Astrocyte of the cerebellum (primary cell): ENCODE measurements around the gene PDE7B.

Experiments used
- DNase-seq: peaks from one replicate; pipeline ENCODE4 v3.0.0-alpha.2; 2011; ENCODE audit warnings: low read depth
- H3K4me3 ChIP-seq: 2 replicates; pipeline ENCODE4 v1.5.1; 2011; ENCODE audit warnings: mild to moderate bottlenecking, low read depth, low read length, moderate library complexity
- in situ Hi-C: cut with HindIII; loops from 2 replicates; pipeline ENCODE4 v1.10.0; 2017; ENCODE audit warnings: low sequenced_read_pairs
- TF ChIP-seq, protein P1 (sequence below): IDR thresholded peaks from 2 replicates; pipeline ENCODE4 v1.5.1; 2012; ENCODE audit warnings: low read length, low read depth, moderate library complexity, mild to moderate bottlenecking; ENCODE audit errors: missing control alignments

PDE7B gene

DNA sequence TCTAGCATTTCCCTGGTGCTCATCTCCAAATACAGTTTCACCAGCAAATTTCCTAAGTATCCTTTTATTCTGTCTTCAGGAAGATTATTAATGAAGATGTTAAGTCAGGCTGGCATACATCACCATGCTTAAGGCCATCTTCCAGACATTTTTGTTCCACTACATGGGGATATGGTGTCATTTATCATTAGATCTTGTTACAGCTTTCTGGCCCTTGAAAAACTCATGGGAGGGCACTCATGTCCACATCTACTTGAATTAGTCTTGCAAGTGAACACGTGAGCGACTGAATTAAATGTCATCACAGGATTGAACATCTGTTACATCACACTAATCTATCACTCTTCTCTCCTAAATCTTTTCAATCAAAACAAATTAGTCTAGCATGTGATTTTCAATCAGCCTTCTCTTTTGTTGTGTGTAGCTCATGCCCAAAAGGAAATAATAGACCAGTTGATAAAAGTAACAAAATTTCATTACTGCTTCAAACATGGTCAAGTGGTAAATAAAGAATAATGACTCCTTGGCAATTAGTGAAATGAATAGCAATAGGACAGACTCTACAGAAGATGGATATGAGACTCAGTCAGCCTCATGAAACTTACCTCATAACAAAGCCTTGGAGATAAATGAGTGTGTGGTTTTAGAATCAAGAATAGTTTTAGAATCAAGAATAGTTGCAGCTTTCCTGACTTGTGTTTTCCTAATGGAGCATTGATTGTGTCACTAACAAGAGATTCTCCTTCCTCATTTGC, 318.1 kb downstream of the PDE7B start:
- no peak for DNase-seq
- no peak overlapping the region for H3K4me3 ChIP-seq
- in situ Hi-C loops, result no loop called here
- TF ChIP-seq, protein P1, sequence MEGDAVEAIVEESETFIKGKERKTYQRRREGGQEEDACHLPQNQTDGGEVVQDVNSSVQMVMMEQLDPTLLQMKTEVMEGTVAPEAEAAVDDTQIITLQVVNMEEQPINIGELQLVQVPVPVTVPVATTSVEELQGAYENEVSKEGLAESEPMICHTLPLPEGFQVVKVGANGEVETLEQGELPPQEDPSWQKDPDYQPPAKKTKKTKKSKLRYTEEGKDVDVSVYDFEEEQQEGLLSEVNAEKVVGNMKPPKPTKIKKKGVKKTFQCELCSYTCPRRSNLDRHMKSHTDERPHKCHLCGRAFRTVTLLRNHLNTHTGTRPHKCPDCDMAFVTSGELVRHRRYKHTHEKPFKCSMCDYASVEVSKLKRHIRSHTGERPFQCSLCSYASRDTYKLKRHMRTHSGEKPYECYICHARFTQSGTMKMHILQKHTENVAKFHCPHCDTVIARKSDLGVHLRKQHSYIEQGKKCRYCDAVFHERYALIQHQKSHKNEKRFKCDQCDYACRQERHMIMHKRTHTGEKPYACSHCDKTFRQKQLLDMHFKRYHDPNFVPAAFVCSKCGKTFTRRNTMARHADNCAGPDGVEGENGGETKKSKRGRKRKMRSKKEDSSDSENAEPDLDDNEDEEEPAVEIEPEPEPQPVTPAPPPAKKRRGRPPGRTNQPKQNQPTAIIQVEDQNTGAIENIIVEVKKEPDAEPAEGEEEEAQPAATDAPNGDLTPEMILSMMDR, result no peak

DNA sequence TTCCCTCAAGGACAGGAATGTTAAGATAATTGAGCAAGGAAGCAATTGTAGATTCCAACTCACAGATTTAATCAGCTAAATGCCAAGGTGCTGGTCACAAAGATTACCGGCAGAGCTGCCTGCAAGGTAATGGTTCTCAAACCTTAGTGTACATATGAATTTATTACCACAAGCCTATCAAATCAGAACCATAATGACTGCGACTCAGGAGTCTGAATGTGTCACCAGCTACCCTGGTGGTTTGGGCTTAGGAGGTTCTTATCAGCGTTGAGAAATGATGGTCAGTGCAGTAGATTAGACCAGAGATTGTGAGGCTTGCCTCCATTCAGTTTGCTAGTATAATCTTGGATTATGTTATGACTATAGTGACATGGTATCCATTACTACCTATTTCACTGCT, 319.7 kb downstream of the PDE7B start:
- in situ Hi-C loops, result no loop called here
- no peak overlapping the region for H3K4me3 ChIP-seq
- no peak for DNase-seq
- TF ChIP-seq, protein P1, result no peak

DNA sequence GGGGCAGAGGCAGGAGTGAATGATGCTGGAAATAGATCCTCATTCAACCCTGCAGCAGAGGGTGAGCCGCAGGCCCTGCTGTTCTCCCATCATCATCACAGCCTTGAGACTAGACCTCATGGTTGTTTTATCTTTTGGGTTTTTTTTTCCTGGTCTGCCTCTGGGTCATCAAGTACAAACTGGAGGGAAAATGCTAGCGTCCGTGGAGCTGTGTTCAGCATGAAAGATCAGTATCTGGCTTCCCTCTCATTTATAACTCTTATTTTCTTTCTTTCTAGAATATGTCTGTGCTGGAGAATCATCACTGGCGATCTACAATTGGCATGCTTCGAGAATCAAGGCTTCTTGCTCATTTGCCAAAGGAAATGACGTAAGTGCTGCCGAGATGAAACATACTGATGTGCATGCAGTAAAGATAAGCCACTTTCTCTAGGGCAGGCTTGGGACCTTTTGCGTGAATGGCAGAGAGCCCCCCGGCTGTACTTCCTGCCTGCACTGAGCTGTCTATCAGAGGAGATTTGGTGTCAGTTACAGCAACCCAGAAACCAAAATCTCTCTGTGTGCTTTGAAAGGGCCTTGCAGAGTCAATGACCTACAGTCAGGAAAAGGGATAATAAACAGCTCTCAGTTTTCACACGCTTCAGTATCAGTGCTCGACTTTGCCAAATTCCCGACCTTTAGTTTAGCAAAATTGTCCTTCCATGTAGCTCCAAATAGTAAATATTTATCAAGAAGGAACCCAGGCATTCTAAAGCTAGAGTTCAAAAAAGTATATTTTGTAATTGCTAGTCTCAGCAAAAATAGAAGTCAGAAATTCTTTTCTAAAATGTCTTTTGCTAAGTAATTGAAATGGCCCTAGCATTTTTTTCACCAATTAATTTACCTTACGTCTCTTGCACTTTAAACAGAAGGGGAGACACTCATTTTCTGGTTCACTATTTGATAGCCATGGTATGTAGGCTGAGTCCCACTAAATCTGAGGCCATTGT, 322.3 kb downstream of the PDE7B start:
- TF ChIP-seq, protein P1, result no peak

DNA sequence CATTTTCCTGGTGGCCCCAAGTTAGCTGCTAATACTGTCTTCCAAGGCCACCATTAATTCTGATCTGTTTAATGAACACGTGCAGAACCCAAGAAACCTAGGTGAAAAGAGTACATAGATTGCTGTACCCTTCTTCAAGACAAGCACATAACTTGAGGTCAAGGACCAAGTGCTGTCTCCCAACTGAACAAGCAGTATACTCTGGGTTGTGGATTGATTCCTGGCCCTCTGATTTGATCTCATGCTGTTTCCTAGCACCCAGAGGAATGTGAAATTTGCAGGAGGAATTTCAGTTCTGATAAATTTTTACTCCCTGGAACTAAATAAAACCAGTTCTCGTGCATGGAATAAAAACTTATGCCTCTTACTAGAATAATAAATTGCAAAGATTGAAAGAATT, 323.0 kb downstream of the PDE7B start:
- TF ChIP-seq, protein P1, result no peak
- in situ Hi-C loops, result no loop called here
- H3K4me3 ChIP-seq, result no peak overlapping the region
- no peak for DNase-seq

More for the DNA sequence above, 322.3 kb downstream of the PDE7B start:
- in situ Hi-C loops, result no loop called here
- no peak overlapping the region for H3K4me3 ChIP-seq
- DNase-seq, result no peak

DNA sequence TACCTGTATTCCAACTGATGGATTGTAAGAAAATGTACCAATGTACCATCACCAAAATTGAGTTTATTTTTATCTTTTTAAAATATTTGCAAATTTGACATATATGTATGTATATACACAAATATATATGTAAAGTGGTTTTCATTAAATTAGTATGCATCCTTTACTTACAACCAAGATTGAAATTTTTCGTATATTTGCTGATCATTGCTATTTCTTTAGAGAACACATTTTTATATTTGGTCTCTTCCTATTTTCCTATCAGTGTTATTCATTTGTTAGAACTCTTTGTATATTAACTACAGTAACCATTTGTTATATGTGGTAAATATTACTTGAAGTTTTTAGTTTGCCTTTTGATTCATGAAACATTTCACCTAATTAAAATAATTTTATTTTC, 324.4 kb downstream of the PDE7B start:
- DNase-seq, result no peak
- in situ Hi-C loops, result no loop called here
- TF ChIP-seq, protein P1, result no peak

DNA sequence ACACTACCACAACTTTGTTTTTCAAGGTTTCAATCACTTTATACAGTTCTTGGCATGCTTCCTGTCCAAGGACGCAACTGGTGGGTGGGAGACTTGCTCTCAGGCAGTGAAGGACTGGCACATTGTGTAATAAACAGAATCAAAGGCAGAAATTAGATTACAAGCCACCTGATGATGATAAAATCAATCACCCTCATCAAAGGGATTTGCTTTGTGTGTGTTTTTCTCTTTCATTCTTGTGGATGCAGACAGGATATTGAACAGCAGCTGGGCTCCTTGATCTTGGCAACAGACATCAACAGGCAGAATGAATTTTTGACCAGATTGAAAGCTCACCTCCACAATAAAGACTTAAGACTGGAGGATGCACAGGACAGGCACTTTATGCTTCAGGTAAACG, 327.2 kb downstream of the PDE7B start:
- H3K4me3 ChIP-seq, result no peak overlapping the region
- TF ChIP-seq, protein P1, result no peak
- in situ Hi-C loops, result no loop called here
- no peak for DNase-seq

More for the DNA sequence above, 324.4 kb downstream of the PDE7B start:
- H3K4me3 ChIP-seq, result no peak overlapping the region
